OCI-LY1 (cell line): ENCODE results near the gene TNPO2.
A peak's percentile ranks its signal among the peaks of the same experiment; 100 is the strongest.

Source experiments
- H2AFZ ChIP-seq: fragments of 200-600 bp; sonication (generic), shearing (Covaris generic); 2 replicates; pipeline ENCODE4 v1.6.0; 2014; ENCODE audit warnings: antibody characterized with exemption, mild to moderate bottlenecking, low read length
- H3F3A ChIP-seq: fragments of 200-600 bp; sonication (generic), shearing (Covaris generic); 2 replicates; pipeline ENCODE4 v1.6.0; 2014; ENCODE audit warnings: mild to moderate bottlenecking, antibody characterized with exemption, low read length, moderate library complexity; ENCODE audit not compliant: insufficient read depth
- H3K27ac ChIP-seq: fragments of 200-600 bp; sonication (generic); 2 replicates; pipeline ENCODE4 v1.5.1; 2014; ENCODE audit warnings: low read length, mixed run types, mild to moderate bottlenecking, low read depth; ENCODE audit not compliant: poor library complexity, severe bottlenecking
- H3K27me3 ChIP-seq: fragments of 200-600 bp; sonication (generic); 2 replicates; pipeline ENCODE4 v1.6.0; 2014; ENCODE audit warnings: antibody characterized with exemption, mild to moderate bottlenecking, low read length, moderate library complexity; ENCODE audit not compliant: insufficient read depth
- H3K36me3 ChIP-seq: fragments of 200-600 bp; sonication (generic); 2 replicates; pipeline ENCODE4 v1.6.1; 2014; ENCODE audit warnings: mild to moderate bottlenecking, antibody characterized with exemption, low read length, moderate library complexity, mixed read lengths; ENCODE audit not compliant: insufficient read depth
- H3K4me1 ChIP-seq: fragments of 200-600 bp; sonication (generic); 2 replicates; pipeline ENCODE4 v1.5.1; 2014; ENCODE audit warnings: mild to moderate bottlenecking, low read length, moderate library complexity; ENCODE audit not compliant: insufficient read depth, severe bottlenecking
- H3K4me2 ChIP-seq: fragments of 200-600 bp; sonication (generic), shearing (Covaris generic); 2 replicates; pipeline ENCODE4 v1.6.1; 2014; ENCODE audit warnings: low read length
- H3K4me3 ChIP-seq: fragments of 200-600 bp; sonication (generic); 2 replicates; pipeline ENCODE4 v1.5.1; 2014; ENCODE audit warnings: low read length, low read depth, mild to moderate bottlenecking, mixed read lengths; ENCODE audit not compliant: poor library complexity, severe bottlenecking
- H3K79me2 ChIP-seq: fragments of 200-600 bp; shearing (Covaris generic); 2 replicates; pipeline ENCODE4 v1.6.1; 2016; ENCODE audit warnings: mixed run types, low read length, mixed read lengths; ENCODE audit not compliant: insufficient read depth
- H3K9ac ChIP-seq: fragments of 200-600 bp; sonication (generic), shearing (Covaris generic); 2 replicates; pipeline ENCODE4 v1.6.1; 2014; ENCODE audit warnings: mild to moderate bottlenecking, low read length, mixed read lengths
- H3K9me2 ChIP-seq: fragments of 200-600 bp; sonication (generic), shearing (Covaris generic); 2 replicates; pipeline ENCODE4 v1.6.1; 2014; ENCODE audit warnings: low read depth, mild to moderate bottlenecking, low read length, mixed read lengths
- H3K9me3 ChIP-seq: fragments of 200-600 bp; shearing (Covaris generic); 2 replicates; pipeline ENCODE4 v1.6.1; 2014; ENCODE audit warnings: low read length, mixed read lengths
- H4K20me1 ChIP-seq: fragments of 200-600 bp; sonication (generic), shearing (Covaris generic); 2 replicates; pipeline ENCODE4 v1.6.0; 2016; ENCODE audit warnings: mild to moderate bottlenecking, low read length; ENCODE audit not compliant: insufficient read depth
- EZH2 ChIP-seq: fragments of 200-600 bp; sonication (generic), shearing (Covaris generic); IDR thresholded peaks from 2 replicates; pipeline ENCODE4 v1.8.0; 2017; ENCODE audit warnings: borderline replicate concordance, mixed run types, mild to moderate bottlenecking, antibody characterized with exemption, low read length, moderate library complexity, mixed read lengths
- TF ChIP-seq, protein P1 (sequence below): fragments of 200-600 bp; sonication (generic), shearing (Covaris generic); IDR thresholded peaks from 2 replicates; pipeline ENCODE4 v1.5.1; 2017; ENCODE audit warnings: mild to moderate bottlenecking, antibody characterized with exemption, low read length, moderate library complexity, mixed read lengths

Gene TNPO2

DNA sequence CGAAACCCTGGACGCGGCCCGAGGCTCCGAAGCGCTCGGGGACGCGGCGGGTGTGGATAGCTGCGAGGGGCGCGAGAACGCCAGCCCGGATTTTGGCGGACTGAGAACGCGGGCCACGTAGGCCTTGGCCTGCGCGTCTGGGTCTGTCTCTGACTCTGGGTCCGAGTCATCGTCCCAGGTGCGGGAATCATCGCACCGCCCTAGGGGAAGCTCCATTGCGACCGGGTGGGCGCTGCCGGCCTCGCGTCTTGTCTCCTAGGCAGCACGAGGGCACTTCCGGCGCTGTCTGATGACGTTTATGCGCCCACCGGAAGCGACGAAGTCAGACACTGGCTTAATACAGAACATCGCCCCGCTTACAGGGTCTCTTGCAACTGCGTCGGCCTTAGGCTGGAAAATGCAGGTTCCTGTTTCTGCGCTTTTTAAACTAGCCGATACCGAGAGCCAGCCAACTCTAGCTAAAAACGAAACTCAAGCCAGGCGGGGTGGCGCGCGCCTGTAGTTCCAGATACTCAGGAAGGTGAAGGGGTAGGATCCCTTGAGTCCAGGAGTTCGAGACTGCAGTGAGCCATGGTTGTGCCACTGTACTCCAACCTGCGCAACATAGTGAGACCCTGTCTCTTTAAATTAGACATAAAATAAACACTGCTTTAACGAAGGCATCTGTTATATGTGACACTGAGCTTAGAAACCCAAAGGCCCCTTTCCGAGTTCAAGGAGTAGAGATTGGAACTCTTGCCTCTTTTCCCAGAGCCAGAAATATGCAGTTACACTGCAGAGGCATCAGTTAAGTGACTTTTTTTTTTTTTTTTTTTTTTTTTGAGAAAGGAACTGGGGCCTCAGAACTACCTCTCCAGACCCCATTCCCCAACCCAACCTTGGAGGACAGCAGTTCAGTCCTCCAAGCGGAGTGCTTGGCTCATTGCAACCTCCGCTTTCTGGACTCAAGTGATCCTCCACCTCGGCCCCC, 27.1 kb downstream of the TNPO2 start, which contains the start of gene FBXW9:
FBXW9 (minus strand) TSS at position 266 of the 970 bp plus-strand sequence; CDS start at position 216, 50 bp downstream.
- Histone ChIP-seq H2AFZ (no peak within 1 kb of the TSS), H3K27ac (peak within 1 kb of the TSS; percentile 92), H3K4me3 (peak within 1 kb of the TSS; percentile 80), H3K9me2 (no peaks in the 10 kb centered on the region), H3K27me3 (no peaks in the 10 kb centered on the region), H3K79me2 (no peaks in the 10 kb centered on the region), H3K36me3 (peaks cover 33% of the 10 kb centered on the region), H3K9me3 (no peaks in the 10 kb centered on the region), H3F3A (peaks cover 7% of the 10 kb centered on the region; the same call in 1 of the 2 replicates), H3K4me1 (peaks cover 20% of the 10 kb centered on the region), H4K20me1 (no peaks in the 10 kb centered on the region), H3K4me2 (peak within 1 kb of the TSS; percentile 89), H3K9ac (peak within 1 kb of the TSS; percentile 72)
- TF ChIP-seq, protein P1, sequence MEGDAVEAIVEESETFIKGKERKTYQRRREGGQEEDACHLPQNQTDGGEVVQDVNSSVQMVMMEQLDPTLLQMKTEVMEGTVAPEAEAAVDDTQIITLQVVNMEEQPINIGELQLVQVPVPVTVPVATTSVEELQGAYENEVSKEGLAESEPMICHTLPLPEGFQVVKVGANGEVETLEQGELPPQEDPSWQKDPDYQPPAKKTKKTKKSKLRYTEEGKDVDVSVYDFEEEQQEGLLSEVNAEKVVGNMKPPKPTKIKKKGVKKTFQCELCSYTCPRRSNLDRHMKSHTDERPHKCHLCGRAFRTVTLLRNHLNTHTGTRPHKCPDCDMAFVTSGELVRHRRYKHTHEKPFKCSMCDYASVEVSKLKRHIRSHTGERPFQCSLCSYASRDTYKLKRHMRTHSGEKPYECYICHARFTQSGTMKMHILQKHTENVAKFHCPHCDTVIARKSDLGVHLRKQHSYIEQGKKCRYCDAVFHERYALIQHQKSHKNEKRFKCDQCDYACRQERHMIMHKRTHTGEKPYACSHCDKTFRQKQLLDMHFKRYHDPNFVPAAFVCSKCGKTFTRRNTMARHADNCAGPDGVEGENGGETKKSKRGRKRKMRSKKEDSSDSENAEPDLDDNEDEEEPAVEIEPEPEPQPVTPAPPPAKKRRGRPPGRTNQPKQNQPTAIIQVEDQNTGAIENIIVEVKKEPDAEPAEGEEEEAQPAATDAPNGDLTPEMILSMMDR: no peak
- no peak for TF ChIP-seq EZH2

- peak overlapping the region; percentile 89 for H3K4me2 ChIP-seq
- H3K79me2 ChIP-seq: no peaks in the 10 kb centered on the region
- no peaks in the 10 kb centered on the region for H4K20me1 ChIP-seq
- peaks cover 20% of the 10 kb centered on the region for H3K4me1 ChIP-seq
- H3F3A ChIP-seq: peaks cover 7% of the 10 kb centered on the region; the same call in 1 of the 2 replicates
- H3K27ac ChIP-seq: no peak overlapping the region
- no peak overlapping the region for H2AFZ ChIP-seq
- no peaks in the 10 kb centered on the region for H3K27me3 ChIP-seq
- TF ChIP-seq EZH2: no peak
- TF ChIP-seq, protein P1: no peak
- H3K4me3 ChIP-seq: peak overlapping the region; percentile 80
- H3K36me3 ChIP-seq: peaks cover 26% of the 10 kb centered on the region
- H3K9me2 ChIP-seq: no peaks in the 10 kb centered on the region
- H3K9ac ChIP-seq: peak overlapping the region; percentile 72
- H3K9me3 ChIP-seq: no peaks in the 10 kb centered on the region
Measured at GRCh38 chr19:12695997-12696365, 27.8 kb downstream of the TNPO2 start.

DNA sequence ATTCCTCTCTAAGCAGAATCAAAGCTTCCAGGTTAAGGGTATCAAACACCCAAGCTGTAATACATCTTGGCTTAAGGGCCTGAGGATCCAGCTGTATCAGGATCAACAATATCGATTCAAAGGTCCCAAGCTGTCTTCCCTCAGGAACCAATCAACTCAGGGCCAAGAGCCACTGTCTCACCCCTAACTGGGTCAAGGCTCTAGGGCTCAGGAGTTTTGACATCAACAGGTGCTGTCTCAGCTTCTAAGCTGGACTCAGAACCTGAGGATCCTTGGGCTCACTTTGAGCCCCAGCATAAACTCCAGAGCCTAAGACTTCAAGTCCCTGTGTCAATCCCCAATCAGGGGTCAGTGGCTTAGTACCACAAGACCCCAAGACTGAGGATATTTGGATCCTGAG, 28.2 kb downstream of the TNPO2 start:
- peak overlapping the region; percentile 72 for H3K9ac ChIP-seq
- H3K4me3 ChIP-seq: peak overlapping the region; percentile 80
- peaks cover 20% of the 10 kb centered on the region for H3K4me1 ChIP-seq
- no peaks in the 10 kb centered on the region for H3K9me3 ChIP-seq
- H3K36me3 ChIP-seq: peaks cover 22% of the 10 kb centered on the region; the same call in 1 of the 2 replicates
- no peaks in the 10 kb centered on the region for H3K9me2 ChIP-seq
- H3K27me3 ChIP-seq: no peaks in the 10 kb centered on the region
- H3K4me2 ChIP-seq: peak overlapping the region; percentile 89
- H3F3A ChIP-seq: peaks cover 7% of the 10 kb centered on the region; the same call in 1 of the 2 replicates
- no peaks in the 10 kb centered on the region for H4K20me1 ChIP-seq
- no peak overlapping the region for H2AFZ ChIP-seq
- H3K79me2 ChIP-seq: no peaks in the 10 kb centered on the region
- TF ChIP-seq EZH2: no peak
- TF ChIP-seq, protein P1: no peak
- H3K27ac ChIP-seq: no peak overlapping the region
